ENCODE results near the gene VCX3B. TPM values are rescaled to one million over a fixed set of nuclear protein-coding genes. Genes with fewer than 3 reads are reported as not detected.

Gene VCX3B
- total and polyA plus RNA-seq, 2 experiments from 2014 or later, result 0.48 TPM; not detected in 1

- no peaks in the 10 kb centered on the region for H3F3A ChIP-seq (replicated peaks; ENCODE audit: low read depth)
- TF ChIP-seq EZH2phosphoT487 (IDR thresholded peaks at IDR 0.05; ENCODE audit: unreplicated experiment) (no peak), POLR2AphosphoS5 (IDR thresholded peaks at IDR 0.05; ENCODE audit: low read depth) (no peak), CREB1 (CRISPR knock-in tag; IDR thresholded peaks at IDR 0.05; ENCODE audit: low read depth) (no peak), ZNF331 (CRISPR knock-in tag; IDR thresholded peaks at IDR 0.05; ENCODE audit: low read depth) (no peak), CTCF (conservative IDR thresholded peaks at IDR 0.05; ENCODE audit: low read depth in 2 of 2) (no peak), JUNB (IDR thresholded peaks at IDR 0.05; ENCODE audit: unreplicated experiment) (no peak), NANOG (IDR thresholded peaks at IDR 0.05; ENCODE audit: borderline replicate concordance) (no peak), ZNF462 (CRISPR knock-in tag; IDR thresholded peaks at IDR 0.05) (no peak)
- H3K9me3 Mint-ChIP-seq, result no peaks in the 10 kb centered on the region
- ATAC-seq (no peak), DNase-seq (ENCODE audit: low spot score) (no peak)
- no peak overlapping the region for H3K4me3 Mint-ChIP-seq
- no peaks in the 10 kb centered on the region for H3K4me1 ChIP-seq (ENCODE audit: insufficient read depth)
- no peaks in the 10 kb centered on the region for H3K27me3 Mint-ChIP-seq (ENCODE audit: insufficient read depth, low read depth, poor library complexity)
- H3K9me2 ChIP-seq (ENCODE audit: insufficient read depth), result no peaks in the 10 kb centered on the region
- H3K27ac Mint-ChIP-seq, result no peak overlapping the region
- H3K4me2 ChIP-seq, result no peak overlapping the region
- H3K36me3 ChIP-seq (ENCODE audit: insufficient read depth), result no peaks in the 10 kb centered on the region
- no peak overlapping the region for H3K4me3 ChIP-seq
- no peak overlapping the region for H3K27ac ChIP-seq (ENCODE audit: low read depth)
- no peaks in the 10 kb centered on the region for H3K27me3 ChIP-seq (ENCODE audit: insufficient read depth)
- H3K79me2 ChIP-seq (replicated peaks; ENCODE audit: insufficient read depth), result no peaks in the 10 kb centered on the region
- H4K20me1 ChIP-seq (replicated peaks; ENCODE audit: insufficient read depth), result no peaks in the 10 kb centered on the region
- no peaks in the 10 kb centered on the region; the same call in 2 of the 3 replicates for H3K4me1 Mint-ChIP-seq
- H3K36me3 Mint-ChIP-seq (ENCODE audit: low read depth), result no peaks in the 10 kb centered on the region
- no peak overlapping the region for H2AFZ ChIP-seq
These were observed 31.2 kb upstream of the VCX3B start for GRCh38 chrX:8433109-8434062.

Data from GM23338 (cell line).